CD14-positive monocyte (primary cell): Measurements from ENCODE around the gene BLOC1S3. TPM values are rescaled to one million over a fixed set of nuclear protein-coding genes. Genes with fewer than 3 reads are reported as not detected.

Source experiments
- DNase-seq, 3 donors: peaks; one replicate each; pipeline ENCODE4 v3.0.0-alpha.2; 2011 to 2022
- H2AFZ ChIP-seq: 2 replicates; pipeline ENCODE4 v1.6.0; 2012; ENCODE audit warnings: mild to moderate bottlenecking, low read depth, low read length, inconsistent platforms; ENCODE audit not compliant: insufficient read depth, poor library complexity, severe bottlenecking
- H3K27ac ChIP-seq, 2 donors: 1 replicate in 1 of 2; 2 replicates in 1 of 2; pipeline ENCODE4 v1.5.1; 2012 to 2013; ENCODE audit warnings: low read length in 2 of 2, control low read depth in 1 of 2, inconsistent platforms in 1 of 2, low read depth in 1 of 2, mild to moderate bottlenecking in 1 of 2
- H3K27me3 ChIP-seq, 2 donors: one replicate each; pipeline versions ENCODE4 v1.6.0 to v1.6.1; 2011 to 2013; ENCODE audit warnings: low read length in 2 of 2; ENCODE audit not compliant: control insufficient read depth in 2 of 2, insufficient read depth in 2 of 2
- H3K36me3 ChIP-seq, 2 donors: replicated peaks in 1 of 2; 1 replicate in 1 of 2; 2 replicates in 1 of 2; pipeline versions ENCODE4 v1.5.1 to v1.6.1; 2012 to 2013; ENCODE audit warnings: low read length in 2 of 2, control low read depth in 1 of 2, inconsistent platforms in 1 of 2, mild to moderate bottlenecking in 1 of 2; ENCODE audit not compliant: insufficient read depth in 2 of 2, control insufficient read depth in 1 of 2
- H3K4me1 ChIP-seq, 2 donors: 1 replicate in 1 of 2; 2 replicates in 1 of 2; pipeline versions ENCODE4 v1.5.1 to v1.6.1; 2012 to 2013; ENCODE audit warnings: low read length in 2 of 2, control low read depth in 1 of 2, inconsistent platforms in 1 of 2, mild to moderate bottlenecking in 1 of 2, moderate library complexity in 1 of 2; ENCODE audit not compliant: insufficient read depth in 2 of 2, control insufficient read depth in 1 of 2
- H3K4me2 ChIP-seq: replicated peaks from 2 replicates; pipeline ENCODE3; 2012; ENCODE audit warnings: low read length, moderate library complexity, mild to moderate bottlenecking; ENCODE audit not compliant: poor library complexity, severe bottlenecking; ENCODE audit errors: extremely low read depth
- H3K4me3 ChIP-seq, 3 experiments: fragments of 200-600 bp in 1 of 3; sonication (generic) in 1 of 3; replicated peaks in 1 of 3; 1 replicate in 2 of 3; 2 replicates in 1 of 3; pipeline ENCODE4 v1.5.1; 2011 to 2013; ENCODE audit warnings: low read length in 3 of 3, mild to moderate bottlenecking in 3 of 3, control low read depth in 2 of 3, low read depth in 2 of 3, inconsistent platforms in 1 of 3, moderate library complexity in 1 of 3
- H3K79me2 ChIP-seq: 2 replicates; pipeline ENCODE4 v1.6.0; 2012; ENCODE audit warnings: mild to moderate bottlenecking, control low read depth, inconsistent platforms, low read length, moderate library complexity; ENCODE audit not compliant: insufficient read depth
- H3K9ac ChIP-seq: 2 replicates; pipeline ENCODE4 v1.6.0; 2017; ENCODE audit warnings: low read length, mild to moderate bottlenecking; ENCODE audit not compliant: insufficient read depth, poor library complexity, severe bottlenecking
- H3K9me3 ChIP-seq, 2 donors: replicated peaks in 1 of 2; 1 replicate in 1 of 2; 2 replicates in 1 of 2; pipeline versions ENCODE4 v1.5.1 to v1.6.1; 2012 to 2013; ENCODE audit warnings: low read length in 2 of 2, control low read depth in 1 of 2; ENCODE audit not compliant: control insufficient read depth in 1 of 2, insufficient read depth in 1 of 2
- H4K20me1 ChIP-seq: 2 replicates; pipeline ENCODE4 v1.6.0; 2012; ENCODE audit warnings: mild to moderate bottlenecking, low read length, control low read depth, moderate library complexity; ENCODE audit not compliant: insufficient read depth
- H3K27ac Mint-ChIP-seq, 7 donors: one replicate each; pipeline ENCODE4 v1.8.0; 2020; ENCODE audit warnings: mild to moderate bottlenecking in 7 of 7, mixed read lengths in 7 of 7, moderate library complexity in 6 of 7, inconsistent platforms in 2 of 7
- H3K27me3 Mint-ChIP-seq, 3 donors: one replicate each; pipeline ENCODE4 v1.8.0; 2021 to 2022; ENCODE audit warnings: low read depth in 3 of 3, mild to moderate bottlenecking in 3 of 3, mixed read lengths in 3 of 3, moderate library complexity in 3 of 3, inconsistent platforms in 1 of 3
- H3K36me3 Mint-ChIP-seq, 2 donors: one replicate each; pipeline ENCODE4 v1.8.0; 2020; ENCODE audit warnings: mixed read lengths in 2 of 2, inconsistent platforms in 1 of 2, mild to moderate bottlenecking in 1 of 2
- H3K4me1 Mint-ChIP-seq: one replicate; pipeline ENCODE4 v1.8.0; 2020; ENCODE audit warnings: mild to moderate bottlenecking, mixed read lengths
- H3K4me3 Mint-ChIP-seq, 2 donors: one replicate each; pipeline ENCODE4 v1.8.0; 2020; ENCODE audit warnings: mild to moderate bottlenecking in 2 of 2, mixed read lengths in 2 of 2, moderate library complexity in 1 of 2
- H3K9me3 Mint-ChIP-seq, 7 donors: one replicate each; pipeline ENCODE4 v1.8.0; 2020 to 2022; ENCODE audit warnings: mixed read lengths in 7 of 7, mild to moderate bottlenecking in 6 of 7, moderate library complexity in 6 of 7, inconsistent platforms in 2 of 7
- WGBS: methylation state at CpG from one replicate; pipeline ENCODE4 v1.1.5; 2013; ENCODE audit warnings: missing lambda C conversion rate; ENCODE audit not compliant: insufficient coverage; 5-methylcytosine and 5-hydroxymethylcytosine counted together
- intact Hi-C, 2 donors: fragments of 100-400 bp; cut with micrococcal nuclease; formaldehyde crosslinking; loops; one replicate each; pipeline versions ENCODE4 v1.15.0 to v1.15.1; 2023
- polyA plus RNA-seq, 3 donors: library from polyadenylated mRNA; depleted of rRNA in 1 of 3; unstranded in 2 of 3; stranded (reverse) in 1 of 3; fragments of 300-500 nt in 2 of 3; fragments of >200 nt in 1 of 3; fragmentation: Illumina TruSeq in 2 of 3; gene quantifications; 1 replicate in 2 of 3; 2 replicates in 1 of 3; pipeline ENCODE4 v1.2.3, GENCODE V29; 2012 to 2021
- TF ChIP-seq, protein P1 (sequence below): fragments of 200-600 bp; IDR thresholded peaks from one replicate; pipeline ENCODE4 v1.8.0; 2022; ENCODE audit warnings: antibody characterized with exemption, mild to moderate bottlenecking

BLOC1S3 gene
- polyA plus RNA-seq, 3 donors: 2.9 to 6.7 (median 4.7) TPM

GRCh38 chr19:45159210-45159970, 19.2 kb upstream of the BLOC1S3 start:
- H3K36me3 ChIP-seq: no peaks in the 10 kb centered on the region
- H3K4me1 ChIP-seq: peaks cover 3 to 6% of the 10 kb centered on the region in 2 donors
- H3K9me3 ChIP-seq: no peaks in the 10 kb centered on the region
- no peaks in the 10 kb centered on the region for H4K20me1 ChIP-seq
- DNase-seq: no peak
- H3K4me2 ChIP-seq: no peak overlapping the region
- peaks cover 5% of the 10 kb centered on the region for H3K4me1 Mint-ChIP-seq
- H3K79me2 ChIP-seq: no peaks in the 10 kb centered on the region
- peaks cover 0 to 13% of the 10 kb centered on the region in 2 donors for H3K27me3 ChIP-seq
- no peak overlapping the region for H3K4me3 ChIP-seq
- H3K9ac ChIP-seq: no peak overlapping the region
- no peak overlapping the region for H3K27ac ChIP-seq
- H3K27me3 Mint-ChIP-seq: peaks cover 27 to 66% (median 52%) of the 10 kb centered on the region in 3 donors
- TF ChIP-seq, protein P1, sequence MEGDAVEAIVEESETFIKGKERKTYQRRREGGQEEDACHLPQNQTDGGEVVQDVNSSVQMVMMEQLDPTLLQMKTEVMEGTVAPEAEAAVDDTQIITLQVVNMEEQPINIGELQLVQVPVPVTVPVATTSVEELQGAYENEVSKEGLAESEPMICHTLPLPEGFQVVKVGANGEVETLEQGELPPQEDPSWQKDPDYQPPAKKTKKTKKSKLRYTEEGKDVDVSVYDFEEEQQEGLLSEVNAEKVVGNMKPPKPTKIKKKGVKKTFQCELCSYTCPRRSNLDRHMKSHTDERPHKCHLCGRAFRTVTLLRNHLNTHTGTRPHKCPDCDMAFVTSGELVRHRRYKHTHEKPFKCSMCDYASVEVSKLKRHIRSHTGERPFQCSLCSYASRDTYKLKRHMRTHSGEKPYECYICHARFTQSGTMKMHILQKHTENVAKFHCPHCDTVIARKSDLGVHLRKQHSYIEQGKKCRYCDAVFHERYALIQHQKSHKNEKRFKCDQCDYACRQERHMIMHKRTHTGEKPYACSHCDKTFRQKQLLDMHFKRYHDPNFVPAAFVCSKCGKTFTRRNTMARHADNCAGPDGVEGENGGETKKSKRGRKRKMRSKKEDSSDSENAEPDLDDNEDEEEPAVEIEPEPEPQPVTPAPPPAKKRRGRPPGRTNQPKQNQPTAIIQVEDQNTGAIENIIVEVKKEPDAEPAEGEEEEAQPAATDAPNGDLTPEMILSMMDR: no peak
- peak overlapping the region in 1 of 2 donors; percentile 7 for H3K4me3 Mint-ChIP-seq
- H2AFZ ChIP-seq: no peak overlapping the region
- H3K9me3 Mint-ChIP-seq: peaks cover 0 to 6% (median 0%) of the 10 kb centered on the region in 7 donors
- WGBS: 89% methylated on average over 9 of the region's 12 CpGs
- no peaks in the 10 kb centered on the region for H3K36me3 Mint-ChIP-seq
- peak overlapping the region in 1 of 7 donors; percentile 5 for H3K27ac Mint-ChIP-seq
- intact Hi-C loops: no loop called here

DNA sequence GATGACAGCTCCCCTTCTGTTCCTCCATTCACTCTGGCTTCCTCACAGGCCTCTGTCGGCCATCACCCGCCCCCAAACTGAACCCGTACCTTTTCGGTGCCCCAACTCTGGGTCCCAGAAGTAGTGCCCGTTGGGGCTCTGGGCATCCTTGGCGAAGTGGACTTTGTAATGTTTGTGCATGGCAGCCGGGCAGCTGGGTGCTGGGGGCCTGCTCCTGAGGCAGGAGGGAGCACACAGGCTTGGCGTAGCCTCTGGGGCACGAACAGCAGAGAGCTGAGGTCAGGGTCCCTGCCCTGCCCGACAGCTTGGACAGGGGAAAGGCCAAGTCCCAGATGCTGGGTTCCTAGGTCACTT, 18.6 kb upstream of the BLOC1S3 start:
- H3K4me1 ChIP-seq: peaks cover 8 to 11% of the 10 kb centered on the region in 2 donors
- H3K27ac Mint-ChIP-seq: peak overlapping the region in 2 of 7 donors; percentile 5 to 69
- H3K4me2 ChIP-seq: no peak overlapping the region
- no peak overlapping the region for H3K4me3 Mint-ChIP-seq
- H3K9me3 ChIP-seq: no peaks in the 10 kb centered on the region
- no peak for DNase-seq
- WGBS: 89% methylated on average over 10 of the region's 10 CpGs
- H3K9ac ChIP-seq: no peak overlapping the region
- peaks cover 24 to 65% (median 49%) of the 10 kb centered on the region in 3 donors for H3K27me3 Mint-ChIP-seq
- no peak overlapping the region for H3K27ac ChIP-seq
- H3K4me3 ChIP-seq: no peak overlapping the region
- intact Hi-C loops: no loop called here
- no peaks in the 10 kb centered on the region for H3K36me3 ChIP-seq
- TF ChIP-seq, protein P1: no peak
- no peaks in the 10 kb centered on the region for H3K36me3 Mint-ChIP-seq
- no peaks in the 10 kb centered on the region for H3K79me2 ChIP-seq
- peaks cover 0 to 4% (median 0%) of the 10 kb centered on the region in 7 donors for H3K9me3 Mint-ChIP-seq
- H3K27me3 ChIP-seq: peaks cover 0 to 10% of the 10 kb centered on the region in 2 donors
- H2AFZ ChIP-seq: no peak overlapping the region
- no peaks in the 10 kb centered on the region for H4K20me1 ChIP-seq
- peaks cover 9% of the 10 kb centered on the region for H3K4me1 Mint-ChIP-seq
